Measurements from ENCODE around the gene GDF7.

GDF7 gene

GRCh38 chr2:20674309-20674965 lies 7.5 kb downstream of the GDF7 start:
- no peak for DNase-seq (ENCODE audit: low read depth in 2 of 2)

GRCh38 chr2:20674974-20675679 lies 8.2 kb downstream of the GDF7 start:
- DNase-seq (ENCODE audit: low read depth in 2 of 2) = no peak

- no peak for DNase-seq (ENCODE audit: low read depth in 2 of 2)
These were observed 8.9 kb downstream of the GDF7 start for GRCh38 chr2:20675701-20676352.

GRCh38 chr2:20676353-20677215 lies 9.6 kb downstream of the GDF7 start:
- DNase-seq (ENCODE audit: low read depth in 2 of 2) = no peak

DNA sequence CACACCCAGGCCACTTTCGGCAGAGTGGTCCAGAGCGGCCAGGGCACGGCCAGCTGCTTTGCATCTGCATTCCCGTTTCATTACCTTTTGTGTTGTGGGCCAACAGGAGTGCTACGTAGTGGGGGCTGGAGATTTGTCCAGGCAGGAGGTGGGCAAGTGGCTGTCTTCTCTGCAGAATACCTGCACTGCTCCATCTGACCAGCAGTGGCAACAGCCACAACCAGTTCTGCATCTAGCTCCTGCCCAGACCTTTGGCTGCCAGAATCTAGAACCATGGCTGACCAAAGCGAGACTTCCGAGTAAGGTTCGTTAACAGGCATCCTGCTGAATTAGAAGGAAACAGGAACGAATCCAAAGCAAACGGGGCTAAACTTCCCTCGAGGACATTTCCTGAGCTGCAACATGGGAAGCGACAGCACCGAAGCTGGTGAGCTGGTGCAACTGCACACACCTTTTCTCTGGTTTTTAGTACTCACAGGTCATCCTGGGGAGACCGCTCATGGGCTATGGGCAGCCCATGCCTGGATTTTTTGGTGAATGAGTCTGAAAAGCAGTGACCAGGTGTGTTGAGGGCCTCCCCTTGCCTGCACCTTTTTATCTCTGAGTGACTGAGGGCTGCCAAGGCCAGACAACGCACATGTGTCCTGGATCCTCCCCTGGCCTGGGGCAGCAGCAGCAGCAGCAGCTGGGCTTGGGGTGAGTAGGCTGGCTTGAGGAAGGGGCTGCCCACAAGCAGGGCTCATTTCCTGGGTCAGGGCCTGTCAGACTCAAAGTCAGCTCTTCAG lies 10.5 kb downstream of the GDF7 start:
- DNase-seq (ENCODE audit: low read depth in 2 of 2) = no peak

DNA sequence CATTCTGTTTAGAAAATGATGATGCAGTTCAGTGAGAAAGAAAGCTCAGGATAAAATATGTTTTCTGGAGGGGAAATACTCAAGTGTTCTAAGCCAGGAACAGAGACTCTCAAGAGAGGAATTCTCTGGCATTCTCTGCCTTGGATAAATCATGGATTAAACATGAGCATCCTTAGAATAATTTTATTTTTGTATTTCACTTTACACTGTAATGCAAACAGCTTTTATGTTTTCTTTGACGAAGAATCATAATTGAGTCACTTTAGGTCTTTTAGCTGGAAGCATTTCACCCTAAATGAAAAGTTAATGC lies 11.1 kb downstream of the GDF7 start:
- no peak for DNase-seq (ENCODE audit: low read depth in 2 of 2)

- no peak for DNase-seq (ENCODE audit: low read depth in 2 of 2)
These were observed 11.8 kb downstream of the GDF7 start for GRCh38 chr2:20678780-20679179.

DNA sequence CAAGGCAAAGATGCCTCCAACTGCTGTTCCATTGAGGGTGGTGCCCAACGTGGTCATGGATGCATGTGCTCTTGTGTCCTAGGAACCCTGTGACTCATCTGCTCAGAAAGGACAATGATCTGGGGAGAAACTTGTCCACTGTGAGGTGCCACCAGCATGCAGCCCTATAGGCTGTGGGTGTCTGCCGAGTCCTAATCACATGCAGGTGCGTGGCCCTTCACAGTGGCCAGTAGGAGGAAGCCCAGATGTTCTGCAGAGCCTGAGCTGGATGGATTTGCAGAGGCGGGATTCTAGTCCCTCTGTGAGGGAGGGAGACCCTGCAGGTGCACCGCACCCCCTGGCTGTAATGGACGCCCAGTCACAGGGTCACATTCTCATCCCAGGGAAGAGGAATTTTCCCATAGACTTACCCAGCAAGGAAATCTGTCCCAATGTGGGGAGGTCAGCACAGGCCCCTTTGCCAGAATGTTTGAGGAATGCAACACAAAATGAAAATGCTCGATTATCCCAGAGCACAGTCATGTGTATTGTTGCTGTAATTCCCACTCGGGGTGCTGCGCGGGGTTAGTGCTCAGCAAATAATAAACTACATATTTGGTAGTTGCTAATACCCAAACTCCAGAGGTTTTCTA lies 13.9 kb downstream of the GDF7 start:
- no peak for DNase-seq (ENCODE audit: low read depth in 2 of 2)

DNA sequence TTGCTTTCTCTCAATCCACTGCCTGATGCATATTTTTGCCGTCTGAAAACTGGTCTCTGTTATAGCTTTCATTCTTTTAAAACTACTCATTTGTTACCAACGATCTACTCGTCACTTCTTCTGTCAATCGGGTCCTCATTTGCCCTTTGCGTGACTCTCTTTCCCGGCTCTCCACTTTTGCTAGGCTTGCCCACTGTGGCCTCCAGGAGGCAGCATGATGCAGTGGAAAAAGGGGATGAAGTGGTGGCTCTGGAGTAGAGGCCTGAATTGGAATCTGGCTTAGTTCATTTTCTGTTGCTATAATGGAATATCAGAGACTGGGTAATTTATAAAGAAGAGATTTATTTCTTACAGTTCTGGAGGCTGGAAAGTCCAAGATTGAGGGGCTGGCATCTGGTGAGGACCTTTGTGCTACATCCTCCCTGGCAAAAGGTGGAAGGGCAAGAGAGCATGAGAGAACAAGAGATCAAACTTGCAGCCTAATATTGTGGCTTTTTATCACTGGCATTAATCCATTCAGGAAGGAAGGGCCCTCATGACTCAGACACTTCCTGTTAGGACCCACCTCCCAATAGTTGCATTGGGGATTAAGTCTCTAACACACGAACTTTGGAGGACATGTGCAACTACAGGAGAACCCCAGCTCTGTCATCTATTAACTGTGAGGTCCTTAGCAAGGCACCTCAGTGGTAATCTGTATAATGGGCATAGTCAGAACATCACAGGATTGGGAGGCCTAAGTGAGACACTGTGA lies 15.4 kb downstream of the GDF7 start:
- DNase-seq (ENCODE audit: low read depth in 2 of 2) = no peak

GRCh38 chr2:20684581-20685063 lies 17.7 kb downstream of the GDF7 start:
- no peak for DNase-seq (ENCODE audit: low read depth in 2 of 2)

- no peak for DNase-seq (ENCODE audit: low read depth in 2 of 2)
These were observed 20.4 kb downstream of the GDF7 start for GRCh38 chr2:20687260-20687832.

DNA sequence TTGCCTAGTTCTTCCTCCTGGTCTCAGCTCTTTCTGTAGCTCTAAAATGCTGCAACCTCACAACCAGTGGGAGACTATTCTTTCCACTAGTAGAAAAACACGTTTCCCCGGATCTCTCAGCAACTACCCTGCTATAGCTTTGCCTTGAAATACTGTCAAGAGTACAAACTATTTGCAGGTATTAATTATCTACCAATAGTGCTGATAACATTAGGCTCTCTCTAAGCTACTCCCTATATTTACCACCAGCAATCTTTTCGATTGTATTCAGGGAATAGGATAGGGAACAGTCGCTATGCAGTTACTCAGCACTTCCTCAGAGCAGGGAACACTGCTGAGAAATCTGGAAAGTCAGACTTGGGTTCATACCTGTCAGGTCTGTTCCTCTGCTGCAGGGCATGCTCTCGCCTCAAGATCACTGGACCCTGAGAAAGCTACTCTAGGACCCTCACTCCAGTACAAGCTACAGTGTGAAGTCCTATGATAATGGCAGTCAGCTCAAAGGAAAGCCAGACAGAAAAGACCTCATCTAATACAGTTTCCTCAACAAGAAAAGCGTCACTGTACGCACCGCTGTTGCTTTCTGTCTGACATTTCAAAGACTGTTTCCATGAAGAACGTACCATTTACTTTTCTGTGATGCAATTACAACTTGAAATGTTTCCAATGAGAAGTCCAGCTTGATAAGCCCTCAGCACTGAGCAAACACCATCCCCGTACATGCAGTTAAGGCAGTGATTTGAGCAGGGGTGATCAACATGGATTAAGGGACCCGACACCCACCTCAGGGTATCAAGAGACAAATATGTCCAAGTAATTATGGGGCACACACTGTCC lies 22.7 kb downstream of the GDF7 start:
- no peak for DNase-seq (ENCODE audit: low read depth in 2 of 2)

DNA sequence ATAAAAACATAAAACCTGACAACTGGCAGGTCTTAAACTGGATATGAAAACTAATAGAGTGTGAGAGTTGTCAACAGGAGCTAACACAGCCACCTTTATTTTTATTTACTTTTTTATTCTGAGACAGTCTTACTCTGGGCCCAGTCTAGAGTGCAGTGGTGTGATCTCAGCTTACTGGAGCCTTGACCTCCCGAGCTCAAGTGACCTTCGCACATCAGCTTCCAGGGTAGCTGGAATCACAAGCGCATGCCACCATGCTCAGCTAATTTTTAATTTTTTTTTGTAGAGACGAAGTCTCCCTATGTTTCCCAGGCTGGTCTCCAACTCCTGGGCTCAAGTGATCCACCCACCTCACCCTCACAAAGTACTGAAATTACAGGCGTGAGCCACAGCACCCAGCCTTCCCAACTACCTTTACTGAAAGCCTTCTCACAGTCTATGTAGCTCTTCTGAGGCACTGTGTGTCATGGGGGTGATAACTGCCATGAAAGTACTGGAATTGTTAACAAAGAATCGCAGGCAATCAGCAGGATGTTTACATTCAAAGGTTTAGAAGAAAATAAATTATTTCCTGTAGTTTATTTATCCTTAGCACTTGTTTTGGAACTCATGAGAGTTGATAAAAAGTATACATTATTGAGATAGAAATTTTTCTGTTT lies 24.3 kb downstream of the GDF7 start:
- DNase-seq (ENCODE audit: low read depth in 2 of 2) = no peak

DNA sequence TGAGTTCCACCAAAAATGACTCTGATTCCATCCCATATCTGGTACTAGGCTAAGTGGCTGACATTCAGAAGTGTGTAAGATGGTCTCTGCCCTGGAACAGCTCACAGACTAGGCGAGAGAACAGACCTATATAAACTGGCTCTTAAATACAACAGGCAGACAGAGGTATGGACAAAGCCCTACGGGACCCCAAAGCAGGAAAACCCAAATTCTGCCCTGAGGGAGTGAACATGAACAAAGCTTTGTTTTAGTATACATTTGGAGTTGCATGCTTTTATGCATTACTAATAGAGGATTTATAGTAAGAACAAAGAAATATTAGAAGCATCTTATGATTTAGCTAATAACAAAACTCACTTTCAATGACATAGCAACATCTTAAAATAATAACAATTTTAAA lies 25.1 kb downstream of the GDF7 start:
- DNase-seq (ENCODE audit: low read depth in 2 of 2) = no peak

DNA sequence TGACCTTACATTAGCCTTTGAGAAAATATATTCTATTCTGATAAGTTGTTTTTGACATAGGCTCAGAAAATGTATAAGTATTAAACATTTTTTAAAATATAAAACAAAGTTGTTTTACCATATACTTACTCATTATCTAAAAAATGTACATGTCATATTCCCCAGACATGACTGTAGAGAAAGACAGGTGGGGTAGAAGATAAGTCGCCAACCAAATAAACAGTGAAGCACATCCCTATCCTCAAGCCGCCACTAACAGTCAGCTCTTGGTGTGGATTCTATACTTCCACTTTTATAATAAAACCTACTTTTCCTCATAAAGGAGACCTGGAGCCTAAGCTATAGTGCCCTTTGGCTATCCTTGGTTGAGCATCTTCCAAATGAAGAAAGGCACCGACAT lies 26.4 kb downstream of the GDF7 start:
- DNase-seq (ENCODE audit: low read depth in 2 of 2) = no peak

DNA sequence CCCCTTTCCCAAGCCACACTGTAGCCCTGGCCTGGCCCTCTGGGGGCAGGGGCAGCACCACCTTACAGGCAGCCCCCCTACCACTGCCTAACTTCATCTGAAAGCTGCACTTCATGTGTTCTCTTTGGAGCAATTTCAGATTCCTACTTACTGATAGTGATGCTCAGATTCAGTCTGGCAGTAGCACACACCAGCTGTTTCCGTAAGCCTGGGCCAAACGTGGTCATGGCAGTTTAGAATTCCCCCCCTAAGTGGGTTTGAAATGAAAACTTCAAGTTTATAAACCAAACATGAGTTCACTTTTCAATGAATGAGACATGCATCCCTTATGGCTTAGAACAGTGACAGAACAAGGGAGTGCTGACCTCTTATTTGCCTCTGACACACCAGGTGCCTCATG lies 29.4 kb downstream of the GDF7 start:
- no peak for DNase-seq (ENCODE audit: low read depth in 2 of 2)

- no peak for DNase-seq (ENCODE audit: low read depth in 2 of 2)
These were observed 30.5 kb downstream of the GDF7 start for GRCh38 chr2:20697322-20697934.
